IPS-18a (cell line): ENCODE results near the gene FKBP5.

Source experiments
- H3K27ac ChIP-seq: one replicate; pipeline ENCODE4 v1.5.1; 2013; ENCODE audit warnings: low read length
- H3K27me3 ChIP-seq: one replicate; pipeline ENCODE4 v1.6.1; 2013; ENCODE audit warnings: mild to moderate bottlenecking, low read length; ENCODE audit not compliant: control insufficient read depth, insufficient read depth
- H3K36me3 ChIP-seq: one replicate; pipeline ENCODE4 v1.6.1; 2013; ENCODE audit warnings: low read depth, low read length; ENCODE audit not compliant: control insufficient read depth
- H3K4me1 ChIP-seq: one replicate; pipeline ENCODE4 v1.6.1; 2013; ENCODE audit warnings: low read depth, low read length; ENCODE audit not compliant: control insufficient read depth
- H3K4me3 ChIP-seq: one replicate; pipeline ENCODE4 v1.5.1; 2013; ENCODE audit warnings: low read length
- H3K9ac ChIP-seq: one replicate; pipeline ENCODE4 v1.6.1; 2013; ENCODE audit warnings: mild to moderate bottlenecking, low read length, moderate library complexity
- H3K9me3 ChIP-seq: one replicate; pipeline ENCODE4 v1.6.1; 2013; ENCODE audit warnings: low read depth, low read length; ENCODE audit not compliant: control insufficient read depth

FKBP5 gene

GRCh38 chr6:35647400-35647799, 41.3 kb downstream of the FKBP5 start:
- H3K36me3 ChIP-seq, result no peaks in the 10 kb centered on the region
- no peak overlapping the region for H3K9ac ChIP-seq
- no peak overlapping the region for H3K4me3 ChIP-seq
- H3K27me3 ChIP-seq, result no peaks in the 10 kb centered on the region
- H3K4me1 ChIP-seq, result peaks cover 13% of the 10 kb centered on the region
- H3K9me3 ChIP-seq, result no peaks in the 10 kb centered on the region
- H3K27ac ChIP-seq, result no peak overlapping the region

DNA sequence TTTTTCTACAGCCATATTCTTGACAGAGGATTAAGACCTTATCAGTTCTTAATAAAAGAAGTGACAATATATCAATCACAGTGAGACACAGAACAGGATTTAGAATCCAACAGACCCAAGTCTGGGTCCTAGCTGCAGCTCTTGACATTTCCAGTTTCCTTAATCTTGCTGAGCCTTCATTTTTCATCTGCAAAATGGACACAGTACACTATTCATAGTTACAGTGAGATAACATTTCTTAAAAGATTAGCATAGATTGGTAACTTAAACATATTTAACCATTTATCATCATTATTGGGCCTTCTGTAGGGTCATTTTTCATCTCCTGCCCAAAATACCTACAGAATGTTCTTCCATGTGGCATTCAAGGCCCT, 45.6 kb downstream of the FKBP5 start:
- Histone ChIP-seq H3K4me3 (no peak overlapping the region), H3K36me3 (peaks cover 11% of the 10 kb centered on the region), H3K27ac (no peak overlapping the region), H3K9me3 (no peaks in the 10 kb centered on the region), H3K9ac (no peak overlapping the region), H3K4me1 (peaks cover 13% of the 10 kb centered on the region), H3K27me3 (no peaks in the 10 kb centered on the region)

DNA sequence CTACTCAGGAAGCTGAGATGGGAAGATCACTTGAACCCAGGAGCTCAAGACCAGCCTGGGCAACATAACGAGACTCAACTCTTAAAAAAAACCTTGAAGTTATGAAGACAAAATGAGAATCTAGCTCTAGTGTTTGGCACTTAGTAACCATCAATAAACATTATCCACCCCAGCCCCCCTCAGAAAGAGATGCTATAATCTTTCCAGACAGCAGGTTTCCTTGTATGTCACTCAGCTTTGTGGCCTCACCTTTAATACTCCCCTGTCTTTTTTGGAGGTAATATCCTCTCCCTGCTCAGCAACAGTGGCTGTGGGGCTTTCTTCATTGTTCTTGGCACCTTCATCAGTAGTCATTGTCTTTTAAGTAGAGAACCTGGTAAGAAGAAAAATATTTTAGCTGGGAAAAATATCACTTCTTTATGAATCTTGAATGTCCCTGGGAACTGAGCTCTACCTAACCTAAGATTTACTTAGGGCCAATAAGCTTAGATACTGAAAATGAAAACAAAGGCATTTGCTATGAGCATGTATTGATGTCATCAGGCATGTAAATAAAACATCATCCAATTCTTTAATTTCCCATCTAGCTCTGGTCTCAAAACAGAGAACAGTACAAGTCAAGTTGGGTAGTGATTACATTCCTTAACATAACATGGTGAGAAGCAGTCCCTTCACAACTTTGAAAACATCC, 46.1 kb downstream of the FKBP5 start:
- no peak overlapping the region for H3K4me3 ChIP-seq
- H3K4me1 ChIP-seq, result peaks cover 12% of the 10 kb centered on the region
- H3K9me3 ChIP-seq, result no peaks in the 10 kb centered on the region
- H3K27me3 ChIP-seq, result no peaks in the 10 kb centered on the region
- no peak overlapping the region for H3K27ac ChIP-seq
- no peak overlapping the region for H3K9ac ChIP-seq
- H3K36me3 ChIP-seq, result peaks cover 11% of the 10 kb centered on the region

DNA sequence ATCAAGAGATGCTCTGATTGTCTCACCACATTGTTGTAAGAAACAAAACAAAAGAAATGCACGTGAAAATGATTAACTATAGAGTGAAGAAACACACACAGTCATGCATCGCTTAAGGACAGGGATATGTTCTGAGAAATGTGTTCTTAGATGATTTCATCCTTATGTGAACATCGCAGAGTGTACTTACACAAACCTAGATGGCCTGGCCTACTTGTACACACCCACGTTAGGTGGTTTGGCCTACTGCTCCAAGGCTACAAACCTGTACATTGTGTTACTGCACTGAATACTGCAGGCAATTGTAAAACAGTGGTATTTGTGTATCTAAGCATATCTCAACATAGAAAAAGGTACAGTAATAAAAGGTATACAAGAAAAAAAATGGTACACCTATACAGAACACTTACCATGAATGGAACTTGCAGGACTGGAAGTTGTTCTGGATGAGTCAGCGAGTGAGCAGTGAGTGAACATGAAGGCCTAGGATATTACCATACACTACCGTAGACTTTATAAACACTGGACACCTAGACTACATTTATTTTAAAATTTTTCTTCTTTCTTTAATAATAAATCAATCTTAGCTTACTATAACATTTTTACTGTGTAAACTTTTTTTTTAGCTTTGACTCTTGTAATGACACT, 48.6 kb downstream of the FKBP5 start:
- Histone ChIP-seq H3K27me3 (no peaks in the 10 kb centered on the region), H3K4me3 (no peak overlapping the region), H3K9me3 (no peaks in the 10 kb centered on the region), H3K4me1 (peaks cover 8% of the 10 kb centered on the region), H3K9ac (no peak overlapping the region), H3K27ac (no peak overlapping the region), H3K36me3 (peaks cover 24% of the 10 kb centered on the region)

DNA sequence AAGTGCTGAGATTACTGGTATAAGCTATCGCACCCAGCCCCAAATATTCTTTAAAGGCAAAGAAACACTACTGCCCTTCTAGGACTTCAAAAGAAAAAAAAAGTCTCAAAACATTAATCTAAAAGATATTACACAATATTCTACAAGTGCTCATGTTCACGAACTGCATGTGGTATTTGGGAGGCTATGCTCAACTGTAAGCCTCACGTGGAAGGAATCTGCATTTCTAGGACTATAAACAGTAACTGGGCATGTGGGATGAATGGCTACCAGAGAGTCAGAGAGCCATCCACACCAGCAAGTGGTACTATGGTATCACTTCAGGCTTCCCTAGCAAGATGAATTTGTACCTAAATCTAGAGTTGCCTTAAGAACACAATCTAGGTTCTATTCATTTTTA, 50.0 kb downstream of the FKBP5 start:
- no peak overlapping the region for H3K27ac ChIP-seq
- no peaks in the 10 kb centered on the region for H3K9me3 ChIP-seq
- H3K9ac ChIP-seq, result no peak overlapping the region
- H3K4me3 ChIP-seq, result no peak overlapping the region
- H3K4me1 ChIP-seq, result peaks cover 3% of the 10 kb centered on the region
- H3K36me3 ChIP-seq, result peaks cover 24% of the 10 kb centered on the region
- no peaks in the 10 kb centered on the region for H3K27me3 ChIP-seq

GRCh38 chr6:35637911-35638310, 50.8 kb downstream of the FKBP5 start:
- H3K27ac ChIP-seq, result no peak overlapping the region
- no peaks in the 10 kb centered on the region for H3K27me3 ChIP-seq
- no peak overlapping the region for H3K9ac ChIP-seq
- no peaks in the 10 kb centered on the region for H3K4me1 ChIP-seq
- peaks cover 24% of the 10 kb centered on the region for H3K36me3 ChIP-seq
- no peaks in the 10 kb centered on the region for H3K9me3 ChIP-seq
- no peak overlapping the region for H3K4me3 ChIP-seq

- peaks cover 23% of the 10 kb centered on the region for H3K36me3 ChIP-seq
- H3K27ac ChIP-seq, result no peak overlapping the region
- no peak overlapping the region for H3K4me3 ChIP-seq
- no peaks in the 10 kb centered on the region for H3K4me1 ChIP-seq
- no peaks in the 10 kb centered on the region for H3K27me3 ChIP-seq
- H3K9ac ChIP-seq, result no peak overlapping the region
- H3K9me3 ChIP-seq, result no peaks in the 10 kb centered on the region
Measured at GRCh38 chr6:35635601-35636597, 52.8 kb downstream of the FKBP5 start.

DNA sequence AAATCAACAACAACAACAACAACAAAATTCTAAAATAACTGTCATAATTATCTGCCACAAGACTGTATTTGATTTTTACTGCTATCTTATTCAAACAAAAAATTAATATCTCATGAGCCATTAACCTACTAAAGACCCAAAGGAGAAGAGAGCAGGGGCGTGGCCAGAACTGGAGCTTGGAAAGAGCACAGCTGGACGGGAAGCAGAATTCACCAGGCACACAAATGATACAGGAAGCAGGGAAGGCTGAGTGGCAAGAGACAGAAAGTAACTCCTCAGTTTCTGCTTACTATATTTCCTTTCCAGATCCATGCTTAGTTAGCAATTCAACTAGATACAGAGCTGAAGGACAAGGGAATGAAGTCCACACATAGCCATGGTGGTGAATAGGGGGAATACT, 54.4 kb downstream of the FKBP5 start:
- no peak overlapping the region for H3K9ac ChIP-seq
- H3K36me3 ChIP-seq, result peaks cover 13% of the 10 kb centered on the region
- no peak overlapping the region for H3K4me3 ChIP-seq
- no peaks in the 10 kb centered on the region for H3K9me3 ChIP-seq
- H3K27ac ChIP-seq, result no peak overlapping the region
- H3K27me3 ChIP-seq, result no peaks in the 10 kb centered on the region
- H3K4me1 ChIP-seq, result no peaks in the 10 kb centered on the region

DNA sequence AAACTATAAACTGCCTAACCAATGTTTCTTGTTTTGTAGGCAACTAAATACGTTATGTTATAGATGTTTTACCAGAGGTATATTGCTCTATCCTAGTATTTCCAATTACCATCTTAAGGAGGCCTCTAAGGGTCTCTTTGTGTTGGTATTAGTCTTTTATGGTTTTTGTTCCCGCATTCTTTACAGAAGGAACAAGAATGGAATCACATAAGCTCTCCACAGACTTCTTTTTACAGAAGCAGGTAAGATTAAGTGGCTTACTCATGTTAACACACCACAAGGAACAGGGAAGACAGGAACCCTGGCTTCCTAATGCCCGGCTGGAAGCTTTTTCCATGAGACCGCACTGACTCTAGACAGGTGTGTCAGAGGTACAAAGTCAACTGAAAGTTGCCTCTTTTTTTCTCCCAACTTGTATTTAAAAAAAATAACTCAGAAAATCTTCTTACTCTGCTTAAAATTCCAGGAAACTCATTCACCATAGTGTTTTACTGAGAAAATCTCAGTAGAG, 55.1 kb downstream of the FKBP5 start:
- Histone ChIP-seq H3K9ac (no peak overlapping the region), H3K27ac (no peak overlapping the region), H3K27me3 (no peaks in the 10 kb centered on the region), H3K4me1 (no peaks in the 10 kb centered on the region), H3K9me3 (no peaks in the 10 kb centered on the region), H3K36me3 (peaks cover 13% of the 10 kb centered on the region), H3K4me3 (no peak overlapping the region)

DNA sequence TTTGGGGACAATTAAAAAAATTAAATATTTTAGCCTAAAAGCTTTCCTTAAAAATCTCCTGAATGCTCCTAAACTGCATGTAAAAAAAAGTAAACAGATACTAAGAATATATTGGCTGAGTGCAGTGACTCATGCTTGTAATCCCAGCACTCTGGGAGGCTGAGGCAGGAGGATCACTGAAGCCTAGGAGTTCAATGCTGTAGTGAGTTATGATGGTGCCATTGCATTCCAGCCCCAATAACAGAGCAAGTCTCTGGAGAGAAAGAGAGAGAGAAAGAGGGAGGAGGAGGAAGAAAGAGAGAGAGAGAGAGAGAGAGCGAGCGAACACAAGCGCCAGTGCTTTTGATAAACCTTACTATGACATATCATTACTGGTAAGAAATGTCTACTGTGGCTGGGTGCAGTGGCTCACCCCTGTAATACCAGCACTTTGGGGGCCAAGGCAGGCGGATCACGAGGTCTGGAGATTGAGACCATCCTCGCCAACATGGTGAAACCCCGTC, 58.8 kb downstream of the FKBP5 start:
- H3K27me3 ChIP-seq, result no peaks in the 10 kb centered on the region
- no peak overlapping the region for H3K4me3 ChIP-seq
- no peak overlapping the region for H3K27ac ChIP-seq
- H3K4me1 ChIP-seq, result no peaks in the 10 kb centered on the region
- no peaks in the 10 kb centered on the region for H3K36me3 ChIP-seq
- no peaks in the 10 kb centered on the region for H3K9me3 ChIP-seq
- no peak overlapping the region for H3K9ac ChIP-seq

DNA sequence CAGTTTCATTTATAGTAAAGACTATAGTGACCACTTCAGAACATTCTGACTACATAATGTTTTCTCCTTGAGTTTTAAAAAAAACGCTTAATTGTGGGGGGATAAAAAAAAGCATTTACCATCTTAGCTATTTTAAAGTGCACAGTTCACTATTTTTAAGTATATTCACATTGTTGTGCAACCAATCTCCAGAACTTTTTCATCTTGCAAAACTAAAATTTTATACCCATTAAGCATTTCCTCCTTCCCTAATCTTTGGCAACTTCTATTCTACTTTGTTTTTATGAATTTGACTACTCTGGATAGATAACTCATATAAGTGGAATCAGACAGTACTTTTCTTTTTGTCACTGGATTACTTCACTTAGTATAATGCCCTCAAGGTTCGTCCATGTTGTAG, 62.3 kb downstream of the FKBP5 start:
- Histone ChIP-seq H3K27ac (no peak overlapping the region), H3K27me3 (no peaks in the 10 kb centered on the region), H3K9me3 (no peaks in the 10 kb centered on the region), H3K9ac (no peak overlapping the region), H3K4me1 (no peaks in the 10 kb centered on the region), H3K4me3 (no peak overlapping the region), H3K36me3 (no peaks in the 10 kb centered on the region)
